NT2/D1 (cell line): ENCODE measurements around the gene MDM1.

Experiments
- SUZ12 ChIP-seq: IDR thresholded peaks from 2 replicates; pipeline ENCODE4 v1.6.1; 2011; ENCODE audit not compliant: insufficient read length, insufficient read depth; ENCODE audit errors: extremely low read depth
- YY1 ChIP-seq: IDR thresholded peaks from 2 replicates; pipeline ENCODE4 v1.6.1; 2011; ENCODE audit not compliant: insufficient read length, insufficient read depth

DNA sequence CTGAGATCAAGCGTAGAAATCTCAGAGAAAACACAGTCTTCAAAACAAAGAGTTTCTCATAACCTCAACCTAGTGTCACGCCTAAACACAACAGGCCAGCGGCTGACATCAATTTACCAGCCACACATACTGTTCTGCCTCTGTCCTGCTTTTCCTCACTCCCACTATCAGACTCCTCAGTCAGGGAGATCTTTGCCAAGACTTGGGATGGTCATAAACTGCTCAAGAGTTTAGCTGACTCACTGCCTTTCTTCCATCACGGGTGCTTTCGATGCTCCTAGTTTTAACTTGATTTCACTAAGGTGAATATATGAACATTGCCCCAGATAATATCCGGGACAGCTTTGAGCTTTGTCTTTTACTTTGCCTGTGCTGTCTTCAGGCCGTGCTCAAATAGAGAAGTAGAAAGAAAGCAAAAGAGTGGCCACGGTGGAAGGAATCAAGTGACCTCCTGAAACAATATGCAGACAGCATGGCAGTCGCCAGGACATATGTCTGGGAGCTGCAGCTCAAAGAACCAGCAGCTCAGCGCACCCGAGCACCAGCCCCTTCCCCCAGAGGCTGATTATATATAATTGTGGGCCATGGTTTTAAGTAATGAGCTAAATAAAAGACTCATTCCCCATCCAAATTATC, 12.1 kb downstream of the MDM1 start:
- no peak for TF ChIP-seq SUZ12
- no peak for TF ChIP-seq YY1
